Measurements from ENCODE around the gene ANGPTL1.

- TF ChIP-seq, protein P1, sequence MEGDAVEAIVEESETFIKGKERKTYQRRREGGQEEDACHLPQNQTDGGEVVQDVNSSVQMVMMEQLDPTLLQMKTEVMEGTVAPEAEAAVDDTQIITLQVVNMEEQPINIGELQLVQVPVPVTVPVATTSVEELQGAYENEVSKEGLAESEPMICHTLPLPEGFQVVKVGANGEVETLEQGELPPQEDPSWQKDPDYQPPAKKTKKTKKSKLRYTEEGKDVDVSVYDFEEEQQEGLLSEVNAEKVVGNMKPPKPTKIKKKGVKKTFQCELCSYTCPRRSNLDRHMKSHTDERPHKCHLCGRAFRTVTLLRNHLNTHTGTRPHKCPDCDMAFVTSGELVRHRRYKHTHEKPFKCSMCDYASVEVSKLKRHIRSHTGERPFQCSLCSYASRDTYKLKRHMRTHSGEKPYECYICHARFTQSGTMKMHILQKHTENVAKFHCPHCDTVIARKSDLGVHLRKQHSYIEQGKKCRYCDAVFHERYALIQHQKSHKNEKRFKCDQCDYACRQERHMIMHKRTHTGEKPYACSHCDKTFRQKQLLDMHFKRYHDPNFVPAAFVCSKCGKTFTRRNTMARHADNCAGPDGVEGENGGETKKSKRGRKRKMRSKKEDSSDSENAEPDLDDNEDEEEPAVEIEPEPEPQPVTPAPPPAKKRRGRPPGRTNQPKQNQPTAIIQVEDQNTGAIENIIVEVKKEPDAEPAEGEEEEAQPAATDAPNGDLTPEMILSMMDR (conservative IDR thresholded peaks at IDR 0.05; ENCODE audit: low read length): no peak
- no peak for TF ChIP-seq EZH2phosphoT487 (IDR thresholded peaks at IDR 0.05; ENCODE audit: borderline replicate concordance, low read depth, low read length)
Observed at GRCh38 chr1:178871551-178872320, 859 bp upstream of the ANGPTL1 start.
